ENCODE measurements around the gene PUS7. TPM values are rescaled to one million over a fixed set of nuclear protein-coding genes. Genes with fewer than 3 reads are reported as not detected.
"Not testable (repeated sequence)": the region's sequence is repeated elsewhere in the genome, so short reads cannot be mapped to it uniquely, and the experiment has no call there.

PUS7 gene
- total RNA-seq, 1 experiment from 2014 or later, result 29.1 TPM

- no peak for TF ChIP-seq CTCF (IDR thresholded peaks at IDR 0.05; ENCODE audit: unreplicated experiment)
- intact Hi-C loops (cut with micrococcal nuclease; ENCODE audit: unreplicated experiment), result no loop called here
- Mint-ChIP-seq H3K9me3 (ENCODE audit: low read depth, unreplicated experiment) (no peaks in the 10 kb centered on the region), H3K4me3 (ENCODE audit: low read depth, unreplicated experiment) (no peak overlapping the region), H3K4me1 (ENCODE audit: low read depth, unreplicated experiment) (no peaks in the 10 kb centered on the region), H3K27ac (ENCODE audit: unreplicated experiment) (no peak overlapping the region), H3K27me3 (ENCODE audit: unreplicated experiment) (no peaks in the 10 kb centered on the region), H3K36me3 (ENCODE audit: insufficient read depth, unreplicated experiment) (no peaks in the 10 kb centered on the region)
- DNase-seq, result no peak
- CTCF ChIA-PET, result no interaction called here
- no TSS peak for BruUV-seq (replicated peaks)
These were observed 71.8 kb downstream of the PUS7 start for GRCh38 chr7:105450177-105450861.

GRCh38 chr7:105448181-105448580 is 73.9 kb downstream of the PUS7 start:
- Mint-ChIP-seq H3K4me3 (ENCODE audit: low read depth, unreplicated experiment) (no peak overlapping the region), H3K27me3 (ENCODE audit: unreplicated experiment) (no peaks in the 10 kb centered on the region), H3K4me1 (ENCODE audit: low read depth, unreplicated experiment) (no peaks in the 10 kb centered on the region), H3K36me3 (ENCODE audit: insufficient read depth, unreplicated experiment) (no peaks in the 10 kb centered on the region), H3K27ac (ENCODE audit: unreplicated experiment) (no peak overlapping the region), H3K9me3 (ENCODE audit: low read depth, unreplicated experiment) (no peaks in the 10 kb centered on the region)
- no peak for DNase-seq
- CTCF ChIA-PET, result no interaction called here
- BruUV-seq (replicated peaks), result no TSS peak
- no peak for TF ChIP-seq CTCF (IDR thresholded peaks at IDR 0.05; ENCODE audit: unreplicated experiment)
- intact Hi-C loops (cut with micrococcal nuclease; ENCODE audit: unreplicated experiment), result no loop called here

- H3K36me3 Mint-ChIP-seq (ENCODE audit: insufficient read depth, unreplicated experiment), result no peaks in the 10 kb centered on the region
- H3K27me3 Mint-ChIP-seq (ENCODE audit: unreplicated experiment), result no peaks in the 10 kb centered on the region
- no peak for TF ChIP-seq CTCF (IDR thresholded peaks at IDR 0.05; ENCODE audit: unreplicated experiment)
- no peak overlapping the region for H3K4me3 Mint-ChIP-seq (ENCODE audit: low read depth, unreplicated experiment)
- no peak for DNase-seq
- H3K27ac Mint-ChIP-seq (ENCODE audit: unreplicated experiment), result no peak overlapping the region
- BruUV-seq (replicated peaks), result no TSS peak
- intact Hi-C loops (cut with micrococcal nuclease; ENCODE audit: unreplicated experiment), result no loop called here
- CTCF ChIA-PET, result no interaction called here
- peaks cover 2% of the 10 kb centered on the region for H3K4me1 Mint-ChIP-seq (ENCODE audit: low read depth, unreplicated experiment)
- H3K9me3 Mint-ChIP-seq (ENCODE audit: low read depth, unreplicated experiment), result no peaks in the 10 kb centered on the region
These were observed 77.6 kb downstream of the PUS7 start for GRCh38 chr7:105444342-105444987.

GRCh38 chr7:105442214-105442613 is 79.9 kb downstream of the PUS7 start:
- H3K4me3 Mint-ChIP-seq (ENCODE audit: low read depth, unreplicated experiment); H3K27ac Mint-ChIP-seq (ENCODE audit: unreplicated experiment); H3K27me3 Mint-ChIP-seq (ENCODE audit: unreplicated experiment); BruUV-seq (replicated peaks); H3K9me3 Mint-ChIP-seq (ENCODE audit: low read depth, unreplicated experiment); DNase-seq; H3K36me3 Mint-ChIP-seq (ENCODE audit: insufficient read depth, unreplicated experiment); intact Hi-C loops (cut with micrococcal nuclease; ENCODE audit: unreplicated experiment): not testable (repeated sequence)
- CTCF ChIA-PET, result interaction anchor here (1.2 kb wide), 1 partner anchor 12 kb away, joined by 3 read pairs; no protein-coding TSS in a partner anchor
- peaks cover 18% of the 10 kb centered on the region for H3K4me1 Mint-ChIP-seq (ENCODE audit: low read depth, unreplicated experiment)

Data from Calu3 (cell line).